Epithelial cell of esophagus (primary cell): Measurements from ENCODE around the gene PHKB.
A peak's percentile ranks its signal among the peaks of the same experiment; 100 is the strongest.
"Not testable (repeated sequence)": the region's sequence is repeated elsewhere in the genome, so short reads cannot be mapped to it uniquely, and the experiment has no call there.

Source experiments
- DNase-seq: peaks from one replicate; pipeline ENCODE4 v3.0.0; 2010; ENCODE audit warnings: low read depth
- H3K4me3 ChIP-seq: 2 replicates; pipeline ENCODE4 v1.5.1; 2011; ENCODE audit warnings: mild to moderate bottlenecking, low read length, control low read depth
- TF ChIP-seq, protein P1 (sequence below): IDR thresholded peaks from 2 replicates; pipeline ENCODE4 v1.5.1; 2011; ENCODE audit warnings: low read depth, mild to moderate bottlenecking, low read length, control low read depth, inconsistent platforms; ENCODE audit not compliant: insufficient read depth; ENCODE audit errors: missing control alignments

PHKB gene

DNA sequence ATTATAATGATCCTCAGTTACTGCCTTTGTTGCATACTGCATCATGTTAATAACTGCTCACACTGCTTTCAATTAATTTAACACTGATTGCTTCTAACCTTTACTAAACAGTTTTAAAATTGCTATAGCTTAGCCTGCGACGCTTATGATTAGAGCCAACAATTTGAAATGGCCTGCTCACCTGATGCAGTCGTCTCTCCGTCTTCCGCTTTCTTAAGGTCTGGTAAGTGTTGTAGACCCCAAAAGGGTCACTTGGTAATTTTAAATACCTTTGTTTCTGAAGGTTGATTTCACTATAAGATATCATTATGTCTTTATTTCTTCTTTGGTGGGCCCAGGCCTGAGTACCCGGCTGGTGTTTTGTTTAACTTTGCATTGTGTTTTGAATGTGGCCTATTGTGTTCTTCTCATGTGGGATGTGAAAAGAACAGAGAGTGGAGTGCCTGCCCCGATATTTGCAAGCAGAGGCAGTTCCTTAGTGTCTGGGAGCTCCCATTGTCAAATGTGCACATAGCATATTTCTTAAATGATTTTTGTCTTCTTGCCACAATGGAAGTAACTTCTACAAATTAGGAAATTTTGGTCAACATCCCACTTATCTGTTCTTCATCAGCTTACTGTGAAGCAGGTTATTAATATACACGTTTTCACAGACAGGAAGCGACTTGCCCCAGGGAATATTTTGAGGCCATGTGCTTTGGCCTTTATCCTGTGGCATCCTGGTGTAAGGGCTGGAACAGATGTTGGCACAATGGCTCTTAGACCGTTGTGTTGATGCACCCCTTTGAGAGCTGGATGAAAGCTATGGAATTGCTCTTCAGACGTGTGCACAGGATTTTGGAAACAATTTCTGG lies 2.9 kb downstream of the PHKB start:
- TF ChIP-seq, protein P1, sequence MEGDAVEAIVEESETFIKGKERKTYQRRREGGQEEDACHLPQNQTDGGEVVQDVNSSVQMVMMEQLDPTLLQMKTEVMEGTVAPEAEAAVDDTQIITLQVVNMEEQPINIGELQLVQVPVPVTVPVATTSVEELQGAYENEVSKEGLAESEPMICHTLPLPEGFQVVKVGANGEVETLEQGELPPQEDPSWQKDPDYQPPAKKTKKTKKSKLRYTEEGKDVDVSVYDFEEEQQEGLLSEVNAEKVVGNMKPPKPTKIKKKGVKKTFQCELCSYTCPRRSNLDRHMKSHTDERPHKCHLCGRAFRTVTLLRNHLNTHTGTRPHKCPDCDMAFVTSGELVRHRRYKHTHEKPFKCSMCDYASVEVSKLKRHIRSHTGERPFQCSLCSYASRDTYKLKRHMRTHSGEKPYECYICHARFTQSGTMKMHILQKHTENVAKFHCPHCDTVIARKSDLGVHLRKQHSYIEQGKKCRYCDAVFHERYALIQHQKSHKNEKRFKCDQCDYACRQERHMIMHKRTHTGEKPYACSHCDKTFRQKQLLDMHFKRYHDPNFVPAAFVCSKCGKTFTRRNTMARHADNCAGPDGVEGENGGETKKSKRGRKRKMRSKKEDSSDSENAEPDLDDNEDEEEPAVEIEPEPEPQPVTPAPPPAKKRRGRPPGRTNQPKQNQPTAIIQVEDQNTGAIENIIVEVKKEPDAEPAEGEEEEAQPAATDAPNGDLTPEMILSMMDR, result no peak
- DNase-seq, result no peak
- no peak overlapping the region for H3K4me3 ChIP-seq

DNA sequence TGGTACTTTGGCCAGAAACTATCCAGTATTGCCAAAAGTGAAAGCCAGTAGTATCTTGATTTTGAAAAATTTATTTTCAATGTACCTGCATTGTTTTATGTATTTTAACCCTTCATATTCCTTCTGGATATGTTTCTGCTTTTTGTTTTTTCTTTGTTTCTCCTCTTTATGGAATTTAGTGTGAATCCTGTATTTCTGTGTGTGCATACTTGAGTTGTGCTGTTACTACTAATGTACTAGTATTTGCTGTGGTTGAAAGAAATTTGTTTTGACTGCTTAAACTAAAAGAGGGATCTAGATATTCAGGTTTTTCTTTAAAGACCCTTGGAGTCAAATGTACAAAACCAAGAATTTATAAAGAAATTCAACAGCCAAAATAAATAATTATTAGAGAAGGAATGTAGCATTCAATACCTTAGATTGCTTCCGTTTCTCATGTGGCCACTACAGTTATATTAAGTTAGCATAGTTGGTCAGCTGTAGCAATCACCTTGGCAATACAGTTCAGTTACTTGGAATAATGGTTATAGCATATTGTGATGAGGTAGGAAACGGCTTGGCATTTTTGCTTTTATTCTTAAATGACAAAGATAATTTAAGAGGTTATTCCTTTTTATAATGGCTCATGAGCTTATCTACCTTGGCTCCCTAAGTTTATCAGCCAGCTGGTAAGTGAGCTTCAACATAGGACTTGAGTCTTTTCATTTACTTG lies 4.9 kb downstream of the PHKB start:
- no peak for DNase-seq
- no peak overlapping the region for H3K4me3 ChIP-seq
- TF ChIP-seq, protein P1, result no peak

DNA sequence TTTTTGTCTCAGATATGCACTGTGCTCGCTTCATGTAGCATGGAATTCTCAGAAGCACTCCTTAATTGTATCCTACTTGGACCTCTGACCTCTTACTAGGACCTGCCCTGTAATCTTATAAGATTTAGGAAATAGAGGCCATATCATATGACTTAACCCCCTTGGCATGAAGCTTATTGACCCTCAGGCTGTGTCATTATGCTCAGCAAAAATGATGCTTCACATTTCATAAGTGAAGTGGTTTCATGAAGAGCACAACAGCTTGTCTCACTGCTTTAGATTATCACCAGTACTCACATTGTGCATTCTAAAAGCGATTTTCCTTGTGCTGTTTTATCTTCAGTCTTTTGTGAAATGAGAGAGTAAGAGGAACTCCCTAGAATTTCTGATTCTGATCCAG lies 6.4 kb downstream of the PHKB start:
- H3K4me3 ChIP-seq, result no peak overlapping the region
- DNase-seq, result peak; percentile 29
- TF ChIP-seq, protein P1, result no peak

DNA sequence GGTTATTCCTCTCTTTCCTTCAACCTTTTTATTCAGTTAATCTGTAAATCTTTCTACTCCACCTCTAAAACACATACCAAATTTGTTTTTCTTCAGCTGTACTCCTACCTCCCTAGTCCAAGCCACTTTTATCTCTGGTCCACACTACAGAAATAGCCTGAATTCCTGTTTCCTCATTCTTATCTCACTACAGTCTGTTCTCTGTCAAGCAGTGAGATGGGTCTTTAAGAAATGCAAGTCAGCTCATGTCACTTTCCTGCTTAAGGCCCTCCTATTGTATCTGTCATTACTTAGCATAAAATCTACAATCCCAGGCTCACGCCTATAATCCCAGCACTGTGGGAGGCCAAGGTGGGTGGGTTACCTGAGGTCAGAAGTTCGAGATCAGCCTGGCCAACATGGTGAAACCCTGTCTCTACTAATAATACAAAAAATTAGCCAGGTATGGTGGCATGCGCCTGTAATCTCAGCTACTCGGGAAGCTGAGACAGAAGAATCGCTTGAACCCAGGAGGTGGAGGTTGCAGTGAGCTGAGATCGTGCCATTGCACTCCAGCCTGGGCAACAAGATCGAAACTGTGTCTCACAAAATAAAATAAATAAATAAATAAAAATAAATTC lies 7.0 kb downstream of the PHKB start:
- not testable (repeated sequence) for H3K4me3 ChIP-seq
- peak; percentile 42 for DNase-seq

DNA sequence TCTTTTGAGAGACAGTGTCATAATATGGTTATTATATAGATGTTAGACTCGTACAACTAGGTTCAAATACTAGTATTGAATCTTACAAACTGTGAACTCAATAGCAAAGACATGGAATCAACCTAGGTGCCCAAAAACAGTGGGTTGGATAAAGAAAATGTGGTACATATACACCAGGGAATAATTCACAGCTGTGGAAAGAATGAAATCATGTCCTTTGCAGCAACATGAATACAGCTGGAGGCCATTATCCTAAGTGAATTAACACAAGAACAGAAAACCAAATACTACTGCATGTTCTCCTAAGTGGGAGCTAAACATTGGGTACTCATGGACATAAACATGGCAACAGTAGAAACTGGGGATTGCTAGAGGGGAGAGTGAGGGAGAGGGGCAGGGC lies 8.1 kb downstream of the PHKB start:
- DNase-seq, result no peak
- H3K4me3 ChIP-seq, result no peak overlapping the region
- TF ChIP-seq, protein P1, result no peak

DNA sequence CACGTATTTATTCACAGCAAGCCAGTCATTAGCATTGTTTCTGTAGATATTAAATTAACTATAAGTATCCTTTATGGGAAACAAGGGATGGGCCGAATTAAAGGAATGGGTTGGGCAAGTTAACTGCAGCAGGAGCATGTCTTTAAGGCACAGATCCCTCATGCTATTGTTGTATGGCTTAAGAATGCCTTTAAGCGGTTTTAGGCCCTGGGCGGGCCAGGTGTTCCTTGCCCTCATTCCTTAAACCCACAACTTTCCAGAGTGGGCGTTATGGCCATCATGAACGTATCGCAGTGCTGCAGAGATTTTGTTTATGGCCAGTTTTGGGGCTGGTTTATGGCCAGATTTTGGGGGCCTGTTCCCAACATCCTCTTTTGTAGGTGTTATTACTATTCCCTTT lies 9.1 kb downstream of the PHKB start:
- TF ChIP-seq, protein P1, result no peak

DNA sequence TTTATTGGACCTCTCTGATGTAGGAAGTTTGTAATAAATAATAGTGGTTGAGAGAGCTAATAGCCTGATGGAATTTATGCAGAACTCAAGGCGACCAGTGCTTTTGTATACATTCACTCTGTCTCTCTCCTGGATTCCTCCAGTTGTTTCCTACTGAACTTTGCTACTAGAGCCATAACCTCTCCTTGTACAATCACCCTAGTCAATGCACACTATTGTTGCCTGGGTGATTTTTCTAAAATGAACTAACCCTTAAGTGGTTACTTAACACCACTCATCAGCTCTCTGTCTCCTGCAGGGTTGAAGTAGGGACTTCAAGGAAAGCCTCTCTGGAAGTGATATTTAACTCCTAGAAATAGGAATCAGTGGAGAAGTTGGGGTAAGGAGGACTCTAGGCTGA lies 9.7 kb downstream of the PHKB start:
- no peak for DNase-seq
- TF ChIP-seq, protein P1, result no peak
- H3K4me3 ChIP-seq, result no peak overlapping the region

More for the DNA sequence above, 9.1 kb downstream of the PHKB start:
- H3K4me3 ChIP-seq, result no peak overlapping the region
- no peak for DNase-seq

DNA sequence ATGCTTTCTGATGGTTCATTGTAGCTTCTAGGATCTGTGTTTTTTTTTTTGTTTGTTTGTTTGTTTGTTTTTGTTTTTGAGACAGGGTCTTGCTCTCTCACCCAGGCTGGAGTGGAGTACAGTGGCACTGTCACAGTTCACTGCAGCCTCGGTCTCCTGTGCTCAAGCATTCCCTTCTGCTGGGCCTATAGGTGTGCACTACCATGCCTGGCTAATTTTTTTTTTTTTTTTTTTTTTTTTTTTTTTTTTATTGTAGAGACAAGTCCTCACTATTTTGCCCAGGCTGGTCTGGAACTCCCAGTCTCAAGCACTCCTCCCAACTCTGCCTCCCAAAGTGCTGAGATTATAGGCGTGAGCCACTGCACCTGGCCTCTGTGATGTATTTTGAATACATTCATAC lies 11.9 kb downstream of the PHKB start:
- DNase-seq, H3K4me3 ChIP-seq: not testable (repeated sequence)
